Measurements from ENCODE around the gene ANK2. TPM values are rescaled to one million over a fixed set of nuclear protein-coding genes. Genes with fewer than 3 reads are reported as not detected.

ANK2 gene
- total RNA-seq, 4 donors from 2014 or later = 13.7 to 47.4 (median 30.5) TPM

- 76 to 79% methylated on average over 4 of the region's 4 CpGs for WGBS, 2 donors (ENCODE audit: low coverage in 1 of 2)
- TF ChIP-seq POLR2AphosphoS5 (IDR thresholded peaks at IDR 0.05) (no peak), EP300 (IDR thresholded peaks at IDR 0.05; ENCODE audit: low read depth) (no peak), POLR2A (IDR thresholded peaks at IDR 0.05) (no peak), CTCF (IDR thresholded peaks at IDR 0.05) (no peak)
- Histone ChIP-seq H3K36me3 (no peaks in the 10 kb centered on the region), H3K27me3 (no peaks in the 10 kb centered on the region), H3K9me3 (no peaks in the 10 kb centered on the region), H3K4me3 (no peak overlapping the region), H3K4me1 (peaks cover 0 to 15% (median 0%) of the 10 kb centered on the region in 4 donors), H3K27ac (no peak overlapping the region)
- intact Hi-C loops (cut with DNase I; ENCODE audit: low total_unique reads) (no loop called here), in situ Hi-C loops (cut with MboI; ENCODE audit: low pct_ligation_motif_present in 1 of 4, low pct_unique_long_range_greater_than_20kb in 1 of 4, low sequenced_read_pairs in 3 of 4) (no loop called here)
- no peak for DNase-seq
Observed at GRCh38 chr4:113288696-113289095, 239.2 kb downstream of the ANK2 start.

DNA sequence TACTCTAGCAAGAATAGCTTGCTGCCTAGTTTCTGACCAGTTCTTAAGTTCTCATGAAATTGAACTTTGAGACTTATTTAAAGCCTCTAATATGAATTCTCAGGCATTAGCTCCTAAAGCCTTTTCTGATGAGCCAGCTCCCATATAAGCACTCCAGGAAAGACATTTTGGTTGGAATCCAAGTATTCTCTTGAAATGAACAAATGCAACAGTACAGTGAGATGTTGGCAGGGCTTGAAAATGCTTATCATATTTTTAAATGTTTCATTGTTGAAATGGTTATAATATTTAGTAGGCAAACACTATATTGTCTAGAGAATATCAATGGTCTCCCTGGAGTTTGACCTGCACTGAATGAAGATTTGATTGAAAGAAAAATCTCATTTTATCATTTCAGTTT, 240.3 kb downstream of the ANK2 start:
- H3K36me3 ChIP-seq = no peaks in the 10 kb centered on the region
- no peak overlapping the region for H3K27ac ChIP-seq
- no peaks in the 10 kb centered on the region for H3K9me3 ChIP-seq
- TF ChIP-seq POLR2A (IDR thresholded peaks at IDR 0.05) (no peak), POLR2AphosphoS5 (IDR thresholded peaks at IDR 0.05) (no peak), CTCF (IDR thresholded peaks at IDR 0.05) (no peak), EP300 (IDR thresholded peaks at IDR 0.05; ENCODE audit: low read depth) (no peak)
- no peak overlapping the region for H3K4me3 ChIP-seq
- no peaks in the 10 kb centered on the region for H3K27me3 ChIP-seq
- in situ Hi-C loops (cut with MboI; ENCODE audit: low pct_ligation_motif_present in 1 of 4, low pct_unique_long_range_greater_than_20kb in 1 of 4, low sequenced_read_pairs in 3 of 4) (no loop called here), intact Hi-C loops (cut with DNase I; ENCODE audit: low total_unique reads) (no loop called here)
- peaks cover 0 to 15% (median 0%) of the 10 kb centered on the region in 4 donors for H3K4me1 ChIP-seq
- no peak for DNase-seq

- no peak overlapping the region for H3K4me3 ChIP-seq
- intact Hi-C loops (cut with DNase I; ENCODE audit: low total_unique reads) (no loop called here), in situ Hi-C loops (cut with MboI; ENCODE audit: low pct_ligation_motif_present in 1 of 4, low pct_unique_long_range_greater_than_20kb in 1 of 4, low sequenced_read_pairs in 3 of 4) (no loop called here)
- H3K27ac ChIP-seq = peak overlapping the region in 2 of 4 donors; percentile 75 to 79
- peaks cover 0 to 15% (median 0%) of the 10 kb centered on the region in 4 donors for H3K4me1 ChIP-seq
- H3K27me3 ChIP-seq = no peaks in the 10 kb centered on the region
- H3K9me3 ChIP-seq = no peaks in the 10 kb centered on the region
- DNase-seq = no peak
- 38 to 42% methylated on average over 2 of the region's 2 CpGs for WGBS, 2 donors (ENCODE audit: low coverage in 1 of 2)
- H3K36me3 ChIP-seq = no peaks in the 10 kb centered on the region
- no peak for TF ChIP-seq CTCF (IDR thresholded peaks at IDR 0.05)
- no peak for TF ChIP-seq POLR2A (IDR thresholded peaks at IDR 0.05)
Observed at GRCh38 chr4:113290666-113291065, 241.2 kb downstream of the ANK2 start.

GRCh38 chr4:113292371-113293042, 243.1 kb downstream of the ANK2 start:
- Histone ChIP-seq H3K27ac (peak overlapping the region; percentile 75 to 81 (median 80)), H3K4me1 (peaks cover 0 to 15% (median 0%) of the 10 kb centered on the region in 4 donors), H3K27me3 (no peaks in the 10 kb centered on the region), H3K4me3 (peak overlapping the region in 1 of 4 donors; percentile 3), H3K36me3 (no peaks in the 10 kb centered on the region), H3K9me3 (no peaks in the 10 kb centered on the region)
- 65 to 80% methylated on average over 3 to 21 of the region's 21 CpGs for WGBS, 2 donors (ENCODE audit: low coverage in 1 of 2)
- TF ChIP-seq EP300 (IDR thresholded peaks at IDR 0.05; ENCODE audit: low read depth) = no peak
- in situ Hi-C loops (cut with MboI; ENCODE audit: low pct_ligation_motif_present in 1 of 4, low pct_unique_long_range_greater_than_20kb in 1 of 4, low sequenced_read_pairs in 3 of 4) = no loop called here
- intact Hi-C loops (cut with DNase I; ENCODE audit: low total_unique reads) = no loop called here
- DNase-seq = peak; percentile 19
